Stimulated activated CD8-positive, alpha-beta memory T cell treated with anti-CD3 and anti-CD28 coated beads, Interleukin-7, amount 100 ng/mL, for 1 hour (primary cell): ENCODE data around the gene PRR14L.
"Not testable (repeated sequence)": the region's sequence is repeated elsewhere in the genome, so short reads cannot be mapped to it uniquely, and the experiment has no call there.

Experiments
- DNase-seq, 2 donors: peaks; one replicate each; pipeline ENCODE4 v3.0.0-alpha.2; 2020; ENCODE audit warnings: low read depth in 2 of 2

The PRR14L gene

DNA sequence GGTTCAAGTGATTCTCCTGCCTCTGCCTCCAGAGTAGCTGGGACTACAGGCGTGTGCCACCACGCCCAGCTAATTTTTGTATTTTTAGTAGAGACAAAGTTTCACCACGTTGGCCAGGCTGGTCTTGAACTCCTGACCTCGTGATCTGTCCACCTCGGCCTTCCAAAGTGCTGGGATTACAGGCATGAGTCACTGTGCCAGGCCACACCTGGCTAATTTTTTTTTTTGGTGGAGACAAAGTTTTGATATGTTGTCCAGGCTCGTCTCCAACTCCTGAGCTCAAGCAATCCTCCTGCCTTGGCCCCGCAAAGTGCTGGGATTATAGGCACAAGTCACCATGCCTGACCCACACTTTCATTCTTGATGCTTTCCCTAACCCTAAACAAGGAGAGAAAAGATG, 9.6 kb downstream of the PRR14L start:
- DNase-seq, result not testable (repeated sequence)

DNA sequence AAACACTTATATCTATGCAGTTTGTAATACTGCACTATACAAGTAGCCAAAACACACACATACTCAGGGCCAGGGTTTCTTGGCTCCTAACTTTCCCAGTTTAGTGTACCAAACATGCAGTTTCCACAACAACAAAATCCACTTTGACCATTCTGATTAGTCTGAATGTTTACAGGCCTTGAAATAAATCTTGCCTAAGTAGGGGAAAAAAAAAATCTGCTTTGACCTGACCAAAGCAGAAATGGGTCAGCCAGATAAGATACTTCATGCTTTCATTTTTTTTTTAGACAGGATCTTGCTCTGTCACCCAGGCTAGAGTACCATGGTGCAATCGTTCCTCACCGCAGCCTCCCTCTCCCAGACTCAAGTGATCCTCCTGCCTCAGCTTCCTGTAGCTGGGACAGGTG, 10.1 kb downstream of the PRR14L start:
- DNase-seq, result no peak

GRCh38 chr22:31738566-31738965, 11.4 kb downstream of the PRR14L start:
- no peak for DNase-seq

GRCh38 chr22:31737932-31738331, 12.0 kb downstream of the PRR14L start:
- no peak for DNase-seq

DNA sequence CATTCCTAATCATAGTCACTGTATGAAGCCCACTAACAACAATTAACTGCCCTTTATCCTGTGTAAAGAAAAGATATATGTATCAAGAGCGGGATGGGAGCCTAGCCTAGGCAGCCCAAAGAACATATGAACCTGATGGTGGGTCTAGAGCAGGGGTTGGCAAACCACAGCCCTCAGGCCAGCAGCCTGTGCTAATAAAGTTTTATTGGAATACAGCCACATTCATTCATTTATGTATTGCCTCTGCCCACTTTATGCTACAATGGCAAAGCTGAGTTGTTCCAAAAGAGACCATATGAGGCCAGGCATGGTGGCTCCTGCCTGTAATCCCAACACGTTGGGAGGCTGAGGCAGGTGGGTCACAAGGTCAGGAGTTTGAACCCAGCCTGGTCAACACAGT, 13.5 kb downstream of the PRR14L start:
- no peak for DNase-seq

DNA sequence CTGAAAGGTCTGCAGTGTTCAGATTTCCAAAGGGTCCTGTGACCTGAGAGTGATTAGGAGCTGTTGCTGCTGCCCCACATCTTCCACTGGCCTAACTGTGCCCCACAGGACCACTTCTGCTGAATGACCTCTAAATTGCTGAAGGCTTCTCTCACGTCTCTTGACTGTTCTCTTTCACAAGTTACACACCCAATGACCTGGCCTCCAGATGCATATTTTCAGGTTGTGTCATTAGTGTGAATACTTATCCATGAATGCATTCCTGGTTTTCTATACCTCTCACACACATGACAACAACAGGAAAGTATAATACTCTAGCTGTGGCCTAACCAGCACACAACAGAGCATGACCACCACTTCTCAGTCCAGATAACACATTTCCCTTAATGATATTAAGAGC, 15.4 kb downstream of the PRR14L start:
- DNase-seq, result no peak

DNA sequence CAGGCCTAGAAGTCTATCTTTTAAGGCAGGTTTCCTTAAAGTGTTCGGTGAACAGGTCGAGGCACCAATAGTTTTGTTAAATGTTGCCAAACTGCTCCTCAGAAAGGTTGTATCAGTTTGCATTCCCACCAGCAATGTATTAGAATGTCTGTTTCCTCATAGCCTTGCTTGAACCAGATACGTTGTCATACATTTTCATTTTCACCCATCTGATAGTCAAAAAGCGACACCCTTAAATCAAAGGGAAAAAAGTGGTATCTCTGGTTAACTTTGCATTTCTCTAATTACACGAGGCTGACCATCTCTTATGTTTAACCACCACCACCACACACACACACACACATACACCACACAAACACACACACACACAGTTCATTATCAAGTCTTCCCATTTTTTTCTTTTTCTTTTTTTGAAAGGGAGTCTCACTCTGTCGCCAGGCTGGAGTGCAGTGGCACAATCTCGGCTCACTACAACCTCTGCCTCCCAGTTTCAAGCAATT, 16.3 kb downstream of the PRR14L start:
- no peak for DNase-seq

DNA sequence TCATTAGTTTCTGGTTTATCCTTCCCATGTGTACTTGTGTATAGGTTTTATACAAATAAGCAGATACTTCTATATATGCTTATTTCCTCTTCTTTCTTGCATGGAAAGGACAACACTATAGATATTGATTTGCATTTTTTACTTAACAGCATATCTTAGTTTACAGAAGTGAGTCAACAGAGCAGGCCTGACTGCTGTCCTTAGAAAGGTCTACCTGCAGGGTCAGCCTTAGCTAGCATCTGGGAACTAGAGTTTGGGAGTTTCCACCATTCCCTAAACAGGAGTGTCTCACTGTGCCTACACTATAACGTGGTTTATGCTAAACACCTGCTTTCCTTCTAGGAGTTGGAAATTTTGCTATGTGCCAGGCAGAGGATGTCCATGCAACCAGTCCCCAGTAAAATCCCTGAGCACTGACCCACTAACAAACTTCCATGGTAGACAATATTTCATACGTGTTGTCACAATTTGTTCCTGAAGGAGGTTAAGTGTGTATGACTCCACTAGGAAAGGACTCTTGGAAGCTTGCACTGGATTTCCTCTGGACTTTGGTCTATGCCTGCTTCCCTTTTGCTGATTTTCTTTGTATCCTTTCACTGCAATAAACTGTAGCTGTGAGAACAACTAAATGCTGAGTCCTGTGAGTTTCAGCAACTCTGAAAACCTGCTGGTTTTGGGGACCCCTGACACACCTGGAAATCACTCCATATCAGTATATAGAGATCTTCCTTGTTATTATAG, 17.7 kb downstream of the PRR14L start:
- DNase-seq, result no peak

DNA sequence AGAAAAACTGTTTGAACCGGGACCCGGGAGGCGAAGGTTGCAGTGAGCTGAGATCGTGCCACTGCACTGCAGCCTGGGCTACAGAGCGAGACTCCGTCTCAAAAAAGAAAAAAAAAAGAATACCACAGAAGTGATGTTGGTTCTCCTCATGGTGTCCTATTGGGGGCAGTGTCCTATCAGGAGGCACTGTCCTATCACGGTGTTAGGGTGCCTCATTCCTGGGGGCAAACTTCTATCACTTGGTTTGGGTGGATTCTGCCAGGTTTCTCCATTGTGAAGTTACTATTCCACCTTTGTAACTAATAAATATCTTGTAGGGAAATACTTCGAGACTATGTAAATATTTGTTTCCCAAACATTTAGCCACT, 19.6 kb downstream of the PRR14L start:
- DNase-seq, result no peak

- DNase-seq, result no peak
Measured at GRCh38 chr22:31728857-31729256, 21.1 kb downstream of the PRR14L start.

DNA sequence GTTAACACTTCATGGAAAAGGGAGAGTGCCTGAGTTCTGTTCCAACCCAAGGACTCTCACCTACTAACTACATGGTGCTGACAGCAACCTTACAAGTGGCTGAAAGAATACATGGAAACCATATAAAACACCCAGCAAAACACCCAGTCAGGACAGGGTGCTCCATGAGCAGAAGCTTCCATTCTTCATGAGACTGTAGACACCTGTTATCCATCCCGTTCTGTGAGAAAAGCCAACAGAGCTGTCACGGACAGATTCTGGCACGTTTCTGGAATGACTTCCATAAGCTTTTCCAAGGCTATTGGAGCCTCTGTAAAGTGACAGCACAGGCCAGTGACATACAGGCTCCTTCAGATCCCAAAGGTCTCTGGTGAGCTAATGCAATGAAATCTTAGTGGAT, 23.2 kb downstream of the PRR14L start:
- DNase-seq, result no peak

- DNase-seq, result no peak
Measured at GRCh38 chr22:31723723-31724122, 26.2 kb downstream of the PRR14L start.

GRCh38 chr22:31719850-31720471, 30.0 kb downstream of the PRR14L start:
- no peak for DNase-seq

DNA sequence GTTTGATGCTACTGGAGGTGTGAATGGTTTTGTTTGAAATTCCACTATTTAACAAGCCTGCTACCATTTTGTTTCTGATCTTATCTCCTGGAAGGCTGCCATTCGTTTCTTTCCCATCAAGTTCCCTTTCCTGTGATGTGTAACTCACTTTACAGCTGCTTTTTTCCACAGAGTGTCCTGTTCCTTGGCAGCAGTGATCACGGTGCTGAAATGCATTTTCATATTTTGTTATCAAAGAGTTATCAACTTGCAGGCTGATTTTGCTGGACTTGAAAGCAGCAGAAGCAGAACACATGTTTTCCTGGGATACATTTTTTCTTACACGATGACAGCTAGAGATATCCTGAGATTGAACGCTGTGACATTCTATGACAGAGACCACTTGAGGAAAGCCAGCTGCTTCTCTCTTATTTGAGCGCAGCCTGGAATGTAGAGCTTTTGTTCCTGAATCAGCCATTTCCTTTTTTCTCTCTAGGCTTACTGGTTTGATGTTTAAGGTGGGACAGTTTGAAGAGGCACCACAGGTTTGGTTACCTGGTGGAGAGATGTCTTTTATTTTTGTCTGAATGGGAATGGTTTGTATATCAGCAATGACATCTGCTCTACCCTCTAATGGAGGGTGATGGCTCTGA, 34.7 kb downstream of the PRR14L start:
- no peak for DNase-seq

- not testable (repeated sequence) for DNase-seq
Measured at GRCh38 chr22:31711226-31711625, 38.7 kb downstream of the PRR14L start.

GRCh38 chr22:31707519-31707918, 42.4 kb downstream of the PRR14L start:
- DNase-seq, result no peak

GRCh38 chr22:31695423-31695822, 54.5 kb downstream of the PRR14L start:
- no peak for DNase-seq

DNA sequence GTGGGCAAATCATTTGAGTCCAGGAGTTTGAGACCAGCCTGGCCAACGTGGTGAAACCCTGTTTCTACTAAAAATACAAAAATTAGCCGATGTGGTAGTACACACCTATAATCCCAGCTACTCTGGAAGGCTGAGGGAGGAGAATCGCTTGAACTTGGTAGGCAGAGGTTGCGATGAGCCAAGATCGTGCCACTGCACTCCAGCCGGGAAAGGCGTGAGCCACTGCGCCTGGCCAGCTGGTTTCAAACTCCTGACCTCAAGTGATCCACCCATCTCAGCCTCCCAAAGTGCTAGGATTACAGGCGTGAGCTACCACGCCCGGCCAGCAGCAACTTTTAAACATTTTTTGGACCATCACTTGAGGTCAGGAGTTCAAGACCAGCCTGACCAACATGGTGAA, 55.9 kb downstream of the PRR14L start:
- not testable (repeated sequence) for DNase-seq

- DNase-seq, result no peak
Measured at GRCh38 chr22:31692186-31692886, 57.6 kb downstream of the PRR14L start.

DNA sequence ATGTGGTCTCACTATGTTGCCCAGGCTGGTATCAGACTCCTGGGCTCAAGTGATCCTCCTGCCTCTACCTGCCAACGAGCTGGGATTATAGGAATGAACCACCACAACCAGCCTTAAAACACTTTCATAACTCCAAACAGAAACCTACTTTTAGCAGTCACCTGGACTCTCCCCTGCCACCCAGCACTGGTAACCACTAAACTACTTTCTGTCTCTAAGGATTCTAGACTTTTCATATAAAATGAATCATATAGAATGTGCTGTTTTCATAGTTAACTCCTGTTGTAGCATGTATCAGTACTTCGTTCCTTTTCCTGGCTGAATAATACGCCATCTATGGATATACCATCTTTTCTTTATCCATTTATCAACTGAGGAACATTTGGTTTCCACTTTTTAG, 58.5 kb downstream of the PRR14L start:
- DNase-seq, result no peak

DNA sequence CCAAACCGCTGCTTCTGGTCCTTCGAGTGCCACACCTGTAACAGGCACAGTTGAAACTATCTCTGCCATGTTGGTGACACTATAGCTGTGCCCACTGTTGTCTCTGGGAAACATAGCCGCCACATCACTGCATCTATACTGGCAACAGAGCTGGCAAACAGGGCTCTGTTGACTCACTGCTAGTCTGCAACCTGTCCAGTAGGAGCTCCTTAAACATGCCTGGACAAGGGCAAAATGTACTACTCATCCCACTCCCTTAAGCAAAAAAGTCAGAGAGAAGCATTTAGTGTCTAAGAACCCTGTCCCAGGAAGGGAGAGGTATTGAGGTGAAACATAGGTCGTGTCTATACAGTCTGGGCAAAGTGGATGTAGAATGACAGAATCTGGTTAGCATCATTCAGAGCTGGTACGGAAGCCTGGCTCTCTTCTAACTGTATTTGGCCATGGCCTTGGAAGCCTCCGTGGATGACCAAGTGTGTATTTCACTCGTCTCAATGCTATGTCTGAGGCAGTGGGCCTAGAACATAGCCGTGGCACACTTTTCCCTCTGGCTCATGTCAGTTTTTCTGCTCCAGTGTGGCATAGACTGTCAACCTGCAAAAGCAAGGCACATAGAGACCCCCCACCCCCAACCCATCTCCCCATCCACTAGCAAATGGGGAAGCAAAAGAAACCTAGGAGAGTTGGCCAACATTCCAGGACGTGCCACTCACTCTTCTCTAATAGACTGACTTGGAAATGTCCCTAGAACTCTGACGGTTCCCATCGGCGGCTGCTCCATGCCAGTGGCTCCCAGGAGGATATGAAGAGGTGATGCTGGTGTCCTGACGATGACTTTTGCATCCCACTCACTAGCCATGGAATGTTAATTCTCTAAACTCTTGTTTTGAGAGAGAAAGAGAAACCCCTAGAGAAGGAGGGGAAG, 66.5 kb downstream of the PRR14L start:
- DNase-seq, result no peak
